Kidney (tissue), 14 donors: ENCODE measurements around the gene GCNA. TPM values are rescaled to one million over a fixed set of nuclear protein-coding genes. Genes with fewer than 3 reads are reported as not detected.

Experiments used
- DNase-seq, 5 donors: peaks; one replicate each; pipeline ENCODE4 v3.0.0-alpha.2; 2013 to 2020
- FAIRE-seq: peaks from 2 replicates; lab custom pipeline; 2012; peaks lifted over from hg19 to GRCh38; lab: Jason Lieb, UNC
- H3K27ac ChIP-seq, 2 donors: one replicate each; pipeline ENCODE4 v1.7.0; 2013; ENCODE audit warnings: low read depth in 2 of 2, low read length in 2 of 2, inconsistent platforms in 1 of 2
- H3K27me3 ChIP-seq: one replicate; pipeline ENCODE4 v1.7.1; 2013; ENCODE audit warnings: low read length, inconsistent platforms; ENCODE audit not compliant: control insufficient read depth, insufficient read depth
- H3K36me3 ChIP-seq, 3 donors: one replicate each; pipeline versions ENCODE4 v1.7.0 to v1.7.1; 2013; ENCODE audit warnings: low read length in 3 of 3, control low read depth in 1 of 3, inconsistent platforms in 1 of 3; ENCODE audit not compliant: insufficient read depth in 3 of 3, control insufficient read depth in 2 of 3
- H3K4me1 ChIP-seq, 3 donors: one replicate each; pipeline versions ENCODE4 v1.7.0 to v1.7.1; 2013; ENCODE audit warnings: low read length in 3 of 3, inconsistent platforms in 1 of 3, low read depth in 1 of 3; ENCODE audit not compliant: control insufficient read depth in 2 of 3, insufficient read depth in 2 of 3
- H3K4me3 ChIP-seq, 3 donors: one replicate each; pipeline versions ENCODE4 v1.7.0 to v1.8.1; 2013; ENCODE audit warnings: low read length in 3 of 3, control low read depth in 1 of 3, inconsistent platforms in 1 of 3
- H3K9ac ChIP-seq, 3 donors: one replicate each; pipeline versions ENCODE4 v1.7.0 to v1.7.1; 2013; ENCODE audit warnings: low read length in 3 of 3, control low read depth in 1 of 3, inconsistent platforms in 1 of 3
- H3K9me3 ChIP-seq, 3 donors: one replicate each; pipeline versions ENCODE4 v1.7.0 to v1.7.1; 2013; ENCODE audit warnings: low read length in 3 of 3, control low read depth in 1 of 3, inconsistent platforms in 1 of 3; ENCODE audit not compliant: control insufficient read depth in 2 of 3, insufficient read depth in 1 of 3
- CTCF ChIP-seq: IDR thresholded peaks from 3 replicates; pipeline ENCODE4 v1.5.1; 2012; ENCODE audit warnings: mild to moderate bottlenecking, moderate library complexity, borderline replicate concordance; ENCODE audit not compliant: insufficient read depth; ENCODE audit errors: extremely low read depth
- intact Hi-C: fragments of 100-400 bp; cut with DNase I; formaldehyde crosslinking; loops from one replicate; pipeline ENCODE4 v1.11.1; 2022
- polyA plus RNA-seq: library from polyadenylated mRNA; stranded (reverse); fragments of 350-450 nt; fragmentation: Illumina TruSeq; extraction: RNeasy Lipid Tissue Mini Kit (QIAGEN cat#74804); gene quantifications from one replicate; pipeline ENCODE4 v1.2.3, GENCODE V29; 2014; ENCODE audit warnings: low read depth, low replicate concordance; ENCODE audit not compliant: insufficient read depth
- total RNA-seq: library from RNA; stranded (reverse); fragmentation: NEBNext Ultra II Directional; extraction: Animal tissue kit (Norgen Biotek cat#: 25700); gene quantifications from one replicate; pipeline ENCODE4 v1.2.1, GENCODE V29; 2021
- donor health status: control.
- donor health status: control.
- donor health status: control.
- donor health status: control.
- donor health status: control.
- donor health status: DM: yes; HTN: yes; CAD: no.
- donor health status: Normal renal cell carcinoma (clear cell type).

GCNA gene
- total and polyA plus RNA-seq, 2 donors from 2014 or later, result 1.6 to 2.7 TPM

GRCh38 chrX:71573590-71573989, 4.6 kb upstream of the GCNA start:
- Histone ChIP-seq H3K27ac (no peak overlapping the region), H3K27me3 (no peaks in the 10 kb centered on the region), H3K9me3 (no peaks in the 10 kb centered on the region), H3K9ac (no peak overlapping the region), H3K4me3 (no peak overlapping the region), H3K36me3 (peaks cover 0 to 16% (median 7%) of the 10 kb centered on the region in 3 donors), H3K4me1 (no peaks in the 10 kb centered on the region)
- intact Hi-C loops, result no loop called here
- no peak for TF ChIP-seq CTCF
- no peak for DNase-seq
- FAIRE-seq, result no peak

GRCh38 chrX:71577682-71578081, 555 bp upstream of the GCNA start:
- H3K4me1 ChIP-seq, result no peaks in the 10 kb centered on the region
- H3K27ac ChIP-seq, result no peak overlapping the region
- H3K27me3 ChIP-seq, result no peaks in the 10 kb centered on the region
- no peak for FAIRE-seq
- TF ChIP-seq CTCF, result no peak
- no peaks in the 10 kb centered on the region for H3K9me3 ChIP-seq
- DNase-seq, result no peak
- H3K9ac ChIP-seq, result no peak overlapping the region
- H3K4me3 ChIP-seq, result no peak overlapping the region
- intact Hi-C loops, result no loop called here
- H3K36me3 ChIP-seq, result peaks cover 0 to 13% (median 7%) of the 10 kb centered on the region in 3 donors

DNA sequence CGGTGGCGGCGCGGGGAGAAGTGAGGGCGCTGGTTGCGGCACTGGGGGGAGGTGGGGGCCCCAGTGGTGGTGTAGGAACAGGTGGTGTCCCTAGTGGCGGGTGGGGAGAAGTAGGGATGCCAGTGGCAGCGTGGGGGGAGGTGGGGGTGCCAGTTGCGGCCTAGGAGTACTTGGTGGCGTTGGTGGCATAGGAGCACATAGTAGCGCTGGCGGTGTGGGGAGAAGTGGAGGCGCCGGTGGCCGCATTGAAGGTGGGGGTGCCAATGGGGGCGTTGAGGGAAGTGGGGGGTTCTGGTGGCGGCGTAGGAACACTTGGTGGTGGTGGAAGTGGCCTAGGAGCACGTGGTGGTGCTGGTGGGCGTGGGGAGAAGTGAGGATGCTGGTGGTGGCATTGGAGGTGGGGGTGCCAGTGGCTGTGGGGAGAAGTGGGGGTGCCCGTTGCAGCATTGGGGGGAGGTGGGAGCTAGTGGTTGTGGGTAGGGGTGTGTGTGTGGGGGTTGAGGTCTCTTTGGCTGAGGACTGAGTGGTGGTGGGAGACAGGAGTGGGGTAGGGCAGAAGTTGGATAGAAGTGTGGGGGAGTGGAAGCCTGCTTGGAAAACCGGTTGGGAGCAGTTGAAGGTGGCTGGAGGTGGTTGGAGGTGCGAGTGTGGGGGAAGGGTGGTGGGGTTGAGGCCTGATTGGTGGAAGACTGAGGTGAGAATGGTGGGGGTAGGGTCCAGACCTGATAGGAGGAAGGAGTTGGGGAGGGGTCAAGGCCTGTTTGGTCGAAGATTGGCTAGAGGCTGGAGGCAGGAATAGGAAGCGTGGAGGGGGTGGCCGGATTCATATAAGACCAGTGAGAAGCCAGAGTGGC, 1.1 kb downstream of the GCNA start:
- Histone ChIP-seq H3K36me3 (peaks cover 0 to 6% (median 0%) of the 10 kb centered on the region in 3 donors), H3K9me3 (no peaks in the 10 kb centered on the region), H3K4me1 (no peaks in the 10 kb centered on the region), H3K27ac (no peak overlapping the region), H3K4me3 (no peak overlapping the region), H3K9ac (no peak overlapping the region), H3K27me3 (no peaks in the 10 kb centered on the region)
- no peak for TF ChIP-seq CTCF
- no peak for FAIRE-seq
- DNase-seq, result no peak
- intact Hi-C loops, result no loop called here
